OCI-LY1 (cell line): ENCODE data around the gene RMND5B.

ENCODE experiments used
- H2AFZ ChIP-seq: fragments of 200-600 bp; sonication (generic), shearing (Covaris generic); 2 replicates; pipeline ENCODE4 v1.6.0; 2014; ENCODE audit warnings: antibody characterized with exemption, mild to moderate bottlenecking, low read length
- H3F3A ChIP-seq: fragments of 200-600 bp; sonication (generic), shearing (Covaris generic); 2 replicates; pipeline ENCODE4 v1.6.0; 2014; ENCODE audit warnings: mild to moderate bottlenecking, antibody characterized with exemption, low read length, moderate library complexity; ENCODE audit not compliant: insufficient read depth
- H3K27ac ChIP-seq: fragments of 200-600 bp; sonication (generic); 2 replicates; pipeline ENCODE4 v1.5.1; 2014; ENCODE audit warnings: low read length, mixed run types, mild to moderate bottlenecking, low read depth; ENCODE audit not compliant: poor library complexity, severe bottlenecking
- H3K27me3 ChIP-seq: fragments of 200-600 bp; sonication (generic); 2 replicates; pipeline ENCODE4 v1.6.0; 2014; ENCODE audit warnings: antibody characterized with exemption, mild to moderate bottlenecking, low read length, moderate library complexity; ENCODE audit not compliant: insufficient read depth
- H3K36me3 ChIP-seq: fragments of 200-600 bp; sonication (generic); 2 replicates; pipeline ENCODE4 v1.6.1; 2014; ENCODE audit warnings: mild to moderate bottlenecking, antibody characterized with exemption, low read length, moderate library complexity, mixed read lengths; ENCODE audit not compliant: insufficient read depth
- H3K4me1 ChIP-seq: fragments of 200-600 bp; sonication (generic); 2 replicates; pipeline ENCODE4 v1.5.1; 2014; ENCODE audit warnings: mild to moderate bottlenecking, low read length, moderate library complexity; ENCODE audit not compliant: insufficient read depth, severe bottlenecking
- H3K4me2 ChIP-seq: fragments of 200-600 bp; sonication (generic), shearing (Covaris generic); 2 replicates; pipeline ENCODE4 v1.6.1; 2014; ENCODE audit warnings: low read length
- H3K4me3 ChIP-seq: fragments of 200-600 bp; sonication (generic); 2 replicates; pipeline ENCODE4 v1.5.1; 2014; ENCODE audit warnings: low read length, low read depth, mild to moderate bottlenecking, mixed read lengths; ENCODE audit not compliant: poor library complexity, severe bottlenecking
- H3K79me2 ChIP-seq: fragments of 200-600 bp; shearing (Covaris generic); 2 replicates; pipeline ENCODE4 v1.6.1; 2016; ENCODE audit warnings: mixed run types, low read length, mixed read lengths; ENCODE audit not compliant: insufficient read depth
- H3K9ac ChIP-seq: fragments of 200-600 bp; sonication (generic), shearing (Covaris generic); 2 replicates; pipeline ENCODE4 v1.6.1; 2014; ENCODE audit warnings: mild to moderate bottlenecking, low read length, mixed read lengths
- H3K9me2 ChIP-seq: fragments of 200-600 bp; sonication (generic), shearing (Covaris generic); 2 replicates; pipeline ENCODE4 v1.6.1; 2014; ENCODE audit warnings: low read depth, mild to moderate bottlenecking, low read length, mixed read lengths
- H3K9me3 ChIP-seq: fragments of 200-600 bp; shearing (Covaris generic); 2 replicates; pipeline ENCODE4 v1.6.1; 2014; ENCODE audit warnings: low read length, mixed read lengths
- H4K20me1 ChIP-seq: fragments of 200-600 bp; sonication (generic), shearing (Covaris generic); 2 replicates; pipeline ENCODE4 v1.6.0; 2016; ENCODE audit warnings: mild to moderate bottlenecking, low read length; ENCODE audit not compliant: insufficient read depth
- CTCF ChIP-seq: fragments of 200-600 bp; sonication (generic), shearing (Covaris generic); IDR thresholded peaks from 2 replicates; pipeline ENCODE4 v1.5.1; 2017; ENCODE audit warnings: mild to moderate bottlenecking, antibody characterized with exemption, low read length, moderate library complexity, mixed read lengths
- EZH2 ChIP-seq: fragments of 200-600 bp; sonication (generic), shearing (Covaris generic); IDR thresholded peaks from 2 replicates; pipeline ENCODE4 v1.8.0; 2017; ENCODE audit warnings: borderline replicate concordance, mixed run types, mild to moderate bottlenecking, antibody characterized with exemption, low read length, moderate library complexity, mixed read lengths

Gene RMND5B

GRCh38 chr5:178108966-178109365 lies 21.8 kb upstream of the RMND5B start:
- Histone ChIP-seq H3K9ac (no peak overlapping the region), H3K4me2 (no peak overlapping the region), H2AFZ (no peak overlapping the region), H3K4me3 (no peak overlapping the region), H3K36me3 (no peaks in the 10 kb centered on the region; the same call in 1 of the 2 replicates), H3K27ac (no peak overlapping the region), H3K9me2 (no peaks in the 10 kb centered on the region), H4K20me1 (no peaks in the 10 kb centered on the region), H3K27me3 (peaks cover 21% of the 10 kb centered on the region), H3K9me3 (no peaks in the 10 kb centered on the region), H3K79me2 (no peaks in the 10 kb centered on the region), H3F3A (no peaks in the 10 kb centered on the region), H3K4me1 (peaks cover 4% of the 10 kb centered on the region)
- TF ChIP-seq EZH2 (no peak), CTCF (no peak)

GRCh38 chr5:178110511-178110910 lies 20.3 kb upstream of the RMND5B start:
- Histone ChIP-seq H3K9me3 (no peaks in the 10 kb centered on the region), H3K4me2 (no peak overlapping the region), H2AFZ (no peak overlapping the region)

GRCh38 chr5:178111925-178112324 lies 18.9 kb upstream of the RMND5B start:
- TF ChIP-seq EZH2 = no peak
- TF ChIP-seq CTCF = no peak
- Histone ChIP-seq H3K4me1 (peaks cover 32% of the 10 kb centered on the region), H3K9ac (no peak overlapping the region), H3K27me3 (peaks cover 21% of the 10 kb centered on the region), H4K20me1 (no peaks in the 10 kb centered on the region), H3K4me3 (no peak overlapping the region), H3K9me3 (no peaks in the 10 kb centered on the region), H3K79me2 (no peaks in the 10 kb centered on the region), H3K9me2 (no peaks in the 10 kb centered on the region), H3K27ac (no peak overlapping the region), H2AFZ (no peak overlapping the region), H3K4me2 (no peak overlapping the region), H3K36me3 (no peaks in the 10 kb centered on the region; the same call in 1 of the 2 replicates), H3F3A (no peaks in the 10 kb centered on the region)

More at GRCh38 chr5:178110511-178110910, 20.3 kb upstream of the RMND5B start:
- Histone ChIP-seq H3K27ac (no peak overlapping the region), H3K9me2 (no peaks in the 10 kb centered on the region), H3K4me1 (peaks cover 18% of the 10 kb centered on the region), H3K9ac (no peak overlapping the region), H4K20me1 (no peaks in the 10 kb centered on the region), H3K4me3 (no peak overlapping the region), H3K27me3 (peaks cover 21% of the 10 kb centered on the region), H3K79me2 (no peaks in the 10 kb centered on the region), H3K36me3 (no peaks in the 10 kb centered on the region; the same call in 1 of the 2 replicates), H3F3A (no peaks in the 10 kb centered on the region)
- TF ChIP-seq EZH2 = no peak
- no peak for TF ChIP-seq CTCF
